Measurements from ENCODE around the gene CHD8. TPM values are rescaled to one million over a fixed set of nuclear protein-coding genes. Genes with fewer than 3 reads are reported as not detected.
"Not testable (repeated sequence)": the region's sequence is repeated elsewhere in the genome, so short reads cannot be mapped to it uniquely, and the experiment has no call there.

Gene CHD8
- total RNA-seq, 2 donors from 2014 or later, result 36.5 to 38.8 TPM

- ATAC-seq, result no peak
Observed at GRCh38 chr14:21384494-21384851, 71.5 kb downstream of the CHD8 start.

GRCh38 chr14:21383848-21384493 is 72.0 kb downstream of the CHD8 start, which contains the start of gene SUPT16H:
Gene SUPT16H, minus strand, starts transcription at chr14:21384019. Its CDS starts 92 bp downstream, at chr14:21383927.
- peak; percentile 98 for DNase-seq
- peak; percentile 98 for ATAC-seq
- intact Hi-C loops (cut with DNase I), result loop anchor here in 1 of 2 donors (2.0 kb wide), 1 partner anchor 93 kb away; the partner anchor contains the start of genes RAB2B and TOX4

More at GRCh38 chr14:21384494-21384851, 71.5 kb downstream of the CHD8 start:
- no peak for DNase-seq
- intact Hi-C loops (cut with DNase I), result loop anchor here in 1 of 2 donors (2.0 kb wide), 1 partner anchor 92 kb away; the partner anchor contains the start of genes RAB2B and TOX4

GRCh38 chr14:21382886-21383847 is 72.8 kb downstream of the CHD8 start:
- intact Hi-C loops (cut with DNase I), result no loop called here
- peak; percentile 48 for DNase-seq
- ATAC-seq, result peak; percentile 32 to 63

- no peak for ATAC-seq
- no peak for DNase-seq
- intact Hi-C loops (cut with DNase I), result no loop called here
Observed at GRCh38 chr14:21382095-21382494, 73.8 kb downstream of the CHD8 start.

- DNase-seq (no peak), ATAC-seq (no peak)
- intact Hi-C loops (cut with DNase I), result loop anchor here in 1 of 2 donors (10.0 kb wide), 1 partner anchor 145 kb away; no protein-coding TSS in a partner anchor
Observed at GRCh38 chr14:21379338-21379737, 76.6 kb downstream of the CHD8 start.

- ATAC-seq (no peak), DNase-seq (no peak)
- intact Hi-C loops (cut with DNase I), result loop anchor here in 1 of 2 donors (10.0 kb wide), 1 partner anchor 139 kb away; no protein-coding TSS in a partner anchor
Observed at GRCh38 chr14:21373980-21374379, 81.9 kb downstream of the CHD8 start.

GRCh38 chr14:21372814-21373213 is 83.1 kb downstream of the CHD8 start:
- ATAC-seq, DNase-seq: not testable (repeated sequence)
- intact Hi-C loops (cut with DNase I), result loop anchor here in 1 of 2 donors (10.0 kb wide), 1 partner anchor 138 kb away; no protein-coding TSS in a partner anchor

GRCh38 chr14:21369949-21370679 is 85.8 kb downstream of the CHD8 start:
- intact Hi-C loops (cut with DNase I), result loop anchor here (10.0 kb wide), 2 partner anchors 45 to 135 kb away; no protein-coding TSS in a partner anchor
- no peak for ATAC-seq

GRCh38 chr14:21367582-21368144 is 88.3 kb downstream of the CHD8 start:
- DNase-seq (no peak), ATAC-seq (no peak)
- intact Hi-C loops (cut with DNase I), result loop anchor here in 1 of 2 donors (10.0 kb wide), 1 partner anchor 47 kb away; no protein-coding TSS in a partner anchor

More at GRCh38 chr14:21369949-21370679, 85.8 kb downstream of the CHD8 start:
- DNase-seq, result no peak

- intact Hi-C loops (cut with DNase I), result loop anchor here in 1 of 2 donors (5.0 kb wide), 1 partner anchor 36 kb away; no protein-coding TSS in a partner anchor
- DNase-seq (no peak), ATAC-seq (no peak)
Observed at GRCh38 chr14:21356511-21356910, 99.4 kb downstream of the CHD8 start.

GRCh38 chr14:21352587-21352986 is 103.3 kb downstream of the CHD8 start:
- DNase-seq (no peak), ATAC-seq (peak in 1 of 2 donors; percentile 67)
- intact Hi-C loops (cut with DNase I), result no loop called here

GRCh38 chr14:21350539-21350938 is 105.4 kb downstream of the CHD8 start:
- ATAC-seq (no peak), DNase-seq (no peak)
- intact Hi-C loops (cut with DNase I), result no loop called here

- intact Hi-C loops (cut with DNase I), result no loop called here
- no peak for DNase-seq
- no peak for ATAC-seq
Observed at GRCh38 chr14:21347201-21347600, 108.7 kb downstream of the CHD8 start.

GRCh38 chr14:21346532-21347135 is 109.3 kb downstream of the CHD8 start:
- no peak for ATAC-seq
- no peak for DNase-seq
- intact Hi-C loops (cut with DNase I), result no loop called here

- ATAC-seq, result peak in 1 of 2 donors; percentile 36
- DNase-seq, result no peak
- intact Hi-C loops (cut with DNase I), result no loop called here
Observed at GRCh38 chr14:21343035-21343794, 112.7 kb downstream of the CHD8 start.

Measured in left cardiac atrium (tissue), 4 donors.